GM19324 (cell line): ENCODE results near the gene COQ7.

ENCODE experiments used
- ATAC-seq: cut with Tn5 transposase; IDR thresholded peaks from one replicate; pipeline ENCODE4 v1.9.1; 2021; ENCODE audit warnings: mild to moderate bottlenecking, moderate library complexity; ENCODE audit not compliant: unreplicated experiment, low FRiP score

COQ7 gene

GRCh38 chr16:19110537-19111360, 43.3 kb downstream of the COQ7 start:
- ATAC-seq = no peak

DNA sequence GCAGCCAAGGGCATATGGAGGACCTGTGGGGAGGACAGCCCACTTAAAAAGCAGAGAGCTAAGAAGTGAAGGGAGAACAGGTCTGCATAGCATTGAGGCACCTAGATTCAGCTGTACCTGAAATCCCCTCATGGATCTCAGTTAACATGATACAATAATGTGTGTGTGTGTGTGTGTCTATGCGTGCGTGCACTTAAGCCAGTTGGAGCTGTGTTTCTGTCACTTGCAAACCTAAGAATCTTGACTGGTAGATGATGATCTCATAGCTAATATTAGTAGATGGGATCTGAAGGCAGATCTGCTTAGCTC, 44.6 kb downstream of the COQ7 start:
- no peak for ATAC-seq

- ATAC-seq = no peak
Observed at GRCh38 chr16:19113577-19114358, 46.4 kb downstream of the COQ7 start, which contains the start of gene ITPRIPL2. Gene ITPRIPL2 (plus strand): TSS chr16:19113964. CDS start chr16:19114462, 498 bp downstream.

DNA sequence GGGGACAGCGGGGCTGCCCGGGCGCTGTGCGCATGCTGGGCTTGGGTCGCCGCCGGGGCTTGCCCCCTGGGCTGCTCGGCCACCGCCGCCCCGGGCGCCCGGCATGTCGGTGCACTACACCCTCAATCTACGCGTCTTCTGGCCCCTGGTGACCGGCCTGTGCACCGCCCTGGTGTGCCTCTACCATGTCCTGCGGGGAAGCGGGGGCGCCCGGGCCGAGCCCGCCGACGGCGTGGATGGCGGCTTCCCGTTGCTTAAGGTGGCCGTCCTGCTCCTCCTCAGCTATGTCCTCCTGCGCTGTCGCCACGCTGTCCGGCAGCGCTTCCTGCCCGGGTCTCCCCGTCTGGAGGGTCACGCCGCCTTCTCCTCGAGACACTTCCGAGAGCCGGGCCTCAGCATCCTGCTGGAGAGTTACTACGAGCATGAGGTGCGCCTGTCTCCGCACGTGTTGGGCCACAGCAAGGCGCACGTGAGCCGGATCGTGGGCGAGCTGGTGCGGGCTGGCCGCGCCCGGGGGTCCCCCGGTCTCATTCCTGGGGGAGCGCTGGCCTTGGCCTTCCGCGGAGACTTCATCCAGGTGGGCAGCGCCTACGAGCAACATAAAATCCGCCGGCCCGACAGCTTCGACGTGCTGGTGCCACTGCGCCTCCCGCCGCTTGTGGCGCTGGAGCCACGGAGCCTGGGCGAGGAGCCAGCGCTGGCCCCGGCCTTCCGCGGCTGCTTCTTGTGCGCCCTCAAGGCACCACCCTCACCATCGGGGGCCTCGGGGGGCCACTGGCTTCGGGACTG, 47.1 kb downstream of the COQ7 start:
- no peak for ATAC-seq

DNA sequence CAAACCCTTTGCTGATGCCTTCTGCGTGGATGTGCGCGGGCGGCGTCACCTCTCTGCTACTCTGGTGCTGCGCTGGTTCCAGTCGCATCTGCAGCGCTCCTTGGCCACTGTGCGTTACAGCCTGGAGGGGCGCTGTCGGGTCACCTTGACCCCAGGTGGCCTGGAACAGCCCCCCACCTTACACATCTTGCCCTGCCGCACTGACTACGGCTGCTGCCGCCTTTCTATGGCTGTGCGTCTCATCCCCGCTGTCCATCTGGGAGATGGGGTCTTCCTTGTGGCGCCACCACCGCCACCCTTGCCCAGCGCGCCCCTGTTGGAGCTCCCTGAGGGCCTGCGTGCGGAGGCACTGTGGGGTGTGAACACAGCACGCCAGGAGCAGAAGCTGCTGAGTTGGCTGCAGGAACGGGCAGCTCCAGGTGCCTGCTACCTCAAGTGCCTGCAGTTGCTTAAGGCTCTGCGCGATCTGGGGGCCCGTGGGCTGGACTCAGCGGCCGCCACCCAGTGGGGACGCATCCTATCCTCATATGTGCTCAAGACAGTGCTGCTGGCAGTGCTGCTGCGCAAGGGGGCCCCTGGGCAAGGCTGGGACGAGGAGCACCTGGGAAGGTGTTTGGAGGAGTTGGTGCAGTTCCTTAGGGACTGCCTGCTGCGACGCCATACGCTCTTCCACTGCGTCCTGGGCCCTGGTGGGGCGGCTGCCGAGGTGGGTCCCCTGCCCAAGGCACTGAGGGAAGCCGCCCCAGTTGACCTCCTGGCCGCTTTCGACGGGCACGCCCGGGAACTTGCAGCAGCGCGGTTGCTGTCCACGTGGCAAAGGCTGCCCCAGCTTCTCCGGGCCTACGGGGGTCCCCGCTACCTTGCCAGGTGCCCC, 48.0 kb downstream of the COQ7 start:
- no peak for ATAC-seq

GRCh38 chr16:19116711-19117449, 49.5 kb downstream of the COQ7 start:
- ATAC-seq = no peak

GRCh38 chr16:19118938-19119431, 51.6 kb downstream of the COQ7 start:
- ATAC-seq = no peak

- ATAC-seq = no peak
Observed at GRCh38 chr16:19119564-19119963, 52.1 kb downstream of the COQ7 start.

- no peak for ATAC-seq
Observed at GRCh38 chr16:19123535-19124178, 56.2 kb downstream of the COQ7 start.

- no peak for ATAC-seq
Observed at GRCh38 chr16:19126300-19126699, 58.9 kb downstream of the COQ7 start.

- peak; percentile 8 for ATAC-seq
Observed at GRCh38 chr16:19127205-19127604, 59.8 kb downstream of the COQ7 start.

GRCh38 chr16:19127674-19128131, 60.3 kb downstream of the COQ7 start:
- peak; percentile 51 for ATAC-seq

- ATAC-seq = no peak
Observed at GRCh38 chr16:19128454-19129200, 61.2 kb downstream of the COQ7 start.
